ENCODE results near the gene DNAH7.
"Not testable (repeated sequence)": the region's sequence is repeated elsewhere in the genome, so short reads cannot be mapped to it uniquely, and the experiment has no call there.

Gene DNAH7

DNA sequence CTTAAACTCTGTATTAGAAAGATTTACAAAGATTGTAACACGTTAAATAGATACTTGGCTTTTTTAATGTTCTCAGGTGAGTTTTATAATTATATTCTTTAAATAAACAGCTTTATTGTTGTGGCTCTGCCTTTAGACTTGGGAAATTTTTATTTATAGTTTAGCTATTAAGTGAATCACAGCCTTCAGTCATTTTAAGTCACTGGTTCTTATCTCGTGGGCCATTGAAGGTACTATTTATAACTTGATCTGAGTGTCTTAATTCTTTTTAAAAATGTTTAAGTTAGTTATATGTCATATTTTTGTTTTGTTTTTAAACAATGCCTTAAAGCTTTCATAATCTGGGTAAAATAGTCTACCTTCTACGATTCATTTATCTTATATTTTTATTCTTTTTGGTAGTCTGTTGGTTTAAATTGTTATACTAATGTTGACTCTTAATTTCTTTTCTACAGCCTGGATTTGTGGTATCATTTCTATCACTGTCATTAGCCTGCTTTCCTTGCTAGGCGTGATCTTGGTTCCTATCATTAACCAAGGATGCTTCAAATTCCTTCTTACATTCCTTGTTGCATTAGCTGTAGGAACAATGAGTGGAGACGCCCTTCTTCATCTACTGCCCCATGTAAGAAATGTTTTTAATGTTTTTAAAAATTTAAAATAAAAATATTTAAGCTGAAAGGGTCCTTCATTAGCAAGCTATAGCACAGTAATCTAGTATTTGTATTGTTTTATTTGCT is 362.3 kb downstream of the DNAH7 start:
- DNase-seq, result peak; percentile 74

DNA sequence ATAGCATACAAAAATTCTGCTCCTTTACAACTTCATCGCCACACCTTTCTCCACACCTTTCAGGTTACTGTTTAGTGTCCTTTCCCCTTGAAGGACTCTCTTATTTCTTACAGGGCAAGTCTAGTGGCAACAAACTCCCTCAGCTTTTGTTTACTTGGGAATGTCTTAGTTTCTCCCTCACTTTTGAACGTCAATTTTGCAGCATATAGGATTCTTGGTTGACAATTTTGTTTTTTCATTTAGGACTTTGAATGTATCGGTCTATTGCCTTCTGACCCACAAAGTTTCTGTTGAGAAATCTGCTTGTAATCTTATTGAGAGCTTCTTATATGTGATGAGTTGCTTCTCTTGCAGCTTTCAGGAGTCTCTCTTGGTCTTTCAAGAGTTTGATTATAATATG is 368.2 kb downstream of the DNAH7 start:
- DNase-seq, result no peak

DNA sequence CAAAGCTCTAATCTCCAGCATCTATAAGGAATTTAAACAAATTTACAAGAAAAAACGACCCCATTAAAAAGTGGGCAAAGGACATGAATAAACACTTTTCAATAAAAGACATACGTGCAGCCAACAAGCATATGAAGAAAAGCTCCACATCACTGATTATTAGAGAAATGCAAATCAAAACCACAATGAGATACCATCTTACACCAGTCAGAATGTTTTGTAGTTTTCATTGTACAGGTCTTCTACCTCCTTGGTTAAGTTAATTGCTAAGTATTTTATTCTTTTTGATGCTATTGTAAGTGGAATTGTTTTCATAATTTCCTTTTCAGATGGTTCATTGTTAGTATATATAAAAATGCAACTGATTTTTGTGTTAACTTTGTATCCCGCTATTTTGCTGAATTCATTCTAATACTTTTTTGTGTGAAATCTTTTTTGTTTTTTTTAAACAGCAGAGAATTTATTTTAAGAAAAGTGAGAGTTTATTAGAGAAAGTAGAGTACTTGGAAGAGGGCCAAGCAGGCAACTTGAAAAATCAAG is 370.9 kb downstream of the DNAH7 start:
- no peak for DNase-seq

DNA sequence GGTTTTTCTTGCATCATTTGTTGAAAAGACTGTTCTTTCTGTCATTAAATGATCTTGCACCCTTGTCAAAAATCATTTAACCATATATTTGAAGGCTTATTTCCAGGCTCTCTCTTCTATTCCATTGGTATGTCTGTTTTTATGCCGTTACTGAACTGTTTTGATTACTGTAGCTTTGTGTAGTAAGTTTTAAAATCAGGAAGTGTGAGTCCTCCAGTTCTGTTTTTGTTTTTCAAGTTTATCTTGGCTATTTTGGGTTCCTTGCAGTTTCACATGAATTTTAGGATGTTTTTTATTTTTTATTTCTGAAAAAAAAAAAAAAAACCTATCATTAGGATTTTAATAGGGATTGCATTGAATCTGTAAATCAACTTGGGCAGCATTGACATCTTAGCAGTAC is 372.6 kb downstream of the DNAH7 start:
- no peak for DNase-seq

DNA sequence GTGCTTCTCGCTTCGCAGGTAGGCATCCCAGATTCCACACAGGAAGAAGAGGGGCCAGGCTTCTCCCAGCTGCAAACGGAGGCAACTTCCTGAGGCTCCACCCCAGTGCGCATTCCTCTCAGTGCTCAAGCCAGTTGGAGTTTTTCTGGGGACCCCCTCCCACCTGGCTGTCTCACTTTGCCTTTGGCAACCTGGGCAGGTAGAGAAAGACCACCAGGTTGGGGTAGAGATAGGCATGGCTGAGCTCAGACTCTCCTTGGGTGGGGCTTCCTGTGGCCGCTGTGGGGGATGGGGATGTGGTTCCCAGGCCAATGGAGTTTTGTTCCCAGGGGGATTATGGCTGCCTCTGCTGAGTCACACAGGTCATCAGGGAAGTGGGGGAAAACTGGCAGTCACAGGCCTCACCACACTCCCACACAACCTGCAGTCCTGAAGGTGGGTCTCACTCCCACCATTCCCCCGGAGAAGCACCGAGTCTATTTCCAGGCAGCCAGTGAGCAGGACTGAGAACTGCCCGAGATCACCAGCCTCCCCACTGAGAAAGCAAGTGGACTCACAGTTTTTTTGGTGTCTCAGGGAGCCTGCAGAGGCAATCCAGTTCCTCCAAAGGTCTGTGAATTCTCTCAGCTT is 373.5 kb downstream of the DNAH7 start:
- DNase-seq, result no peak

DNA sequence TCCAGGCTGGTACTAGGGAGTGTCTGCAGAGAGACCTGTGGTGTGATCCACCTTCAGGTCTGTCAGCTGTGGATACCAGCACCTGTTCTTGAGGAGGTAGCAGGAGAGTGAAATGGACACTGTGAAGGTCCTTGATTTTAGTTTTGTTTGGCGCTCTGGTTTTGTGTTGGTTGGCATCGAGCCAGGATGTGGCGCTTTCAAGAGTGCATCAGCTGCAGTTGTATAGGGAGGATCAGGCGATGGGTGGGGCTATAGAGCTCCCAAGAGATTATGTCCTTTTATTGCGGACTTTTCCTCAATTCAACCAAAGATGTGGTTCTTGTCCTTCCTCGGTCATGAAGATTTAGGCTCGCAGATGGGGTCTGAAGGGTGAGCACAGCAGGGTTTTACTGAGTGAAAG is 374.1 kb downstream of the DNAH7 start:
- no peak for DNase-seq

DNA sequence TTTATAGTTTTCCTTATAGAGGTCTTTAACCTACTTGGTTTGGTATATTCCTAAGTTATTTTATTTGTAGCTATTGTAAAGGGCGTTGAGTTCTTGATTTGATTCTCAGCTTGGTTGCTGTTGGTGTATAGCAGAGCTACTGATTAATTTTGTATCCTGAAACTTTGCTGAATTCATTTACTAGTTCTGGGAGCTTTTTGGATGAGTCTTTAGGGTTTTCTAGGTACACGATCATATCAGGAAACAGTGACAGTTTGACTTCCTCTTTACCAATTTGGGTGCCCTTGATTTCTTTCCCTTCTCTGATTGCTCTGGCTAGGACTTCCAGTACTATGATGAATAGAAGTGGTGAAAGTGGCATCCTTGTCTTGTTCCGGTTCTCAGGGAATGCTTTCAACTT is 376.1 kb downstream of the DNAH7 start:
- not testable (repeated sequence) for DNase-seq

All from kidney glomerular epithelial cell (primary cell).